GM18505 (cell line): Measurements from ENCODE around the gene NEDD9.

Experiments
- ATAC-seq: cut with Tn5 transposase; IDR thresholded peaks from one replicate; pipeline ENCODE4 v1.9.1; 2021; ENCODE audit not compliant: unreplicated experiment
- POLR2A ChIP-seq: IDR thresholded peaks from 4 replicates; pipeline ENCODE4 v1.6.1; 2011; ENCODE audit warnings: borderline replicate concordance; ENCODE audit not compliant: insufficient read depth, insufficient read length; ENCODE audit errors: extremely low read depth

NEDD9 gene

GRCh38 chr6:11232193-11232769, at the start of gene NEDD9:
NEDD9 (minus strand) TSS chr6:11232668; CDS start chr6:11232515, 153 bp downstream.
- ATAC-seq, result peak; percentile 99
- TF ChIP-seq POLR2A, result peak; percentile 88

- TF ChIP-seq POLR2A, result no peak
- no peak for ATAC-seq
These were observed 49.8 kb upstream of the NEDD9 start for GRCh38 chr6:11282245-11282644.

GRCh38 chr6:11280394-11280793, 47.9 kb upstream of the NEDD9 start:
- TF ChIP-seq POLR2A, result no peak
- no peak for ATAC-seq

GRCh38 chr6:11279284-11279689, 46.8 kb upstream of the NEDD9 start:
- no peak for TF ChIP-seq POLR2A
- no peak for ATAC-seq

- ATAC-seq, result no peak
These were observed 45.7 kb upstream of the NEDD9 start for GRCh38 chr6:11278207-11278559.

GRCh38 chr6:11277275-11278206, 45.1 kb upstream of the NEDD9 start:
- ATAC-seq, result peak; percentile 45
- peak; percentile 35 for TF ChIP-seq POLR2A

More at GRCh38 chr6:11278207-11278559, 45.7 kb upstream of the NEDD9 start:
- no peak for TF ChIP-seq POLR2A

- no peak for TF ChIP-seq POLR2A
- no peak for ATAC-seq
These were observed 44.4 kb upstream of the NEDD9 start for GRCh38 chr6:11276911-11277274.

GRCh38 chr6:11276228-11276627, 43.8 kb upstream of the NEDD9 start:
- no peak for TF ChIP-seq POLR2A
- ATAC-seq, result no peak

- peak; percentile 71 for ATAC-seq
- no peak for TF ChIP-seq POLR2A
These were observed 43.1 kb upstream of the NEDD9 start for GRCh38 chr6:11275598-11275997.

GRCh38 chr6:11273406-11274065, 41.1 kb upstream of the NEDD9 start:
- no peak for ATAC-seq
- no peak for TF ChIP-seq POLR2A

GRCh38 chr6:11272491-11273192, 40.2 kb upstream of the NEDD9 start:
- no peak for TF ChIP-seq POLR2A
- ATAC-seq, result no peak

GRCh38 chr6:11271228-11272020, 39.0 kb upstream of the NEDD9 start:
- TF ChIP-seq POLR2A, result no peak
- ATAC-seq, result no peak
